Neural crest cell (in vitro differentiated cells): Measurements from ENCODE around the gene DTX3. TPM values are rescaled to one million over a fixed set of nuclear protein-coding genes. Genes with fewer than 3 reads are reported as not detected.
A peak's percentile ranks its signal among the peaks of the same experiment; 100 is the strongest.
"Not testable (repeated sequence)": the region's sequence is repeated elsewhere in the genome, so short reads cannot be mapped to it uniquely, and the experiment has no call there.

ENCODE experiments used
- DNase-seq: peaks from one replicate; pipeline ENCODE4 v3.0.0; 2021; ENCODE audit warnings: low read depth, mixed read lengths, low spot score
- H3K27ac Mint-ChIP-seq: one replicate; pipeline ENCODE4 v1.8.0; 2021; ENCODE audit warnings: mild to moderate bottlenecking, mixed read lengths; ENCODE audit not compliant: unreplicated experiment
- H3K27me3 Mint-ChIP-seq: 2 replicates; pipeline ENCODE4 v1.8.0; 2021; ENCODE audit warnings: low read depth, mild to moderate bottlenecking, mixed read lengths
- H3K36me3 Mint-ChIP-seq: 2 replicates; pipeline ENCODE4 v1.8.0; 2021; ENCODE audit warnings: low read depth, mild to moderate bottlenecking, mixed read lengths
- H3K4me1 Mint-ChIP-seq: 2 replicates; pipeline ENCODE4 v1.8.0; 2021; ENCODE audit warnings: mixed read lengths
- H3K4me3 Mint-ChIP-seq: one replicate; pipeline ENCODE4 v1.8.0; 2021; ENCODE audit warnings: mild to moderate bottlenecking, mixed read lengths
- H3K9me3 Mint-ChIP-seq: 2 replicates; pipeline ENCODE4 v1.8.0; 2021; ENCODE audit warnings: mixed read lengths
- CTCF ChIP-seq: fragments of 200-600 bp; sonication (generic); conservative IDR thresholded peaks from 2 replicates; pipeline ENCODE4 v1.5.0; 2021; ENCODE audit warnings: antibody characterized with exemption, mild to moderate bottlenecking
- total RNA-seq: library from RNA; stranded (reverse); gene quantifications from 2 replicates; pipeline ENCODE4 v1.2.1, GENCODE V29; 2021

The DTX3 gene
- total RNA-seq, 1 donor from 2014 or later = 74.7 TPM

GRCh38 chr12:57584690-57585089 is 19.9 kb upstream of the DTX3 start:
- TF ChIP-seq CTCF = no peak
- no peak overlapping the region for H3K4me3 Mint-ChIP-seq
- no peaks in the 10 kb centered on the region for H3K36me3 Mint-ChIP-seq
- H3K9me3 Mint-ChIP-seq = no peaks in the 10 kb centered on the region
- H3K27me3 Mint-ChIP-seq = peaks cover 10% of the 10 kb centered on the region
- H3K27ac Mint-ChIP-seq = no peak overlapping the region
- DNase-seq = no peak
- H3K4me1 Mint-ChIP-seq = no peaks in the 10 kb centered on the region

GRCh38 chr12:57585156-57585555 is 19.5 kb upstream of the DTX3 start:
- DNase-seq = no peak
- Mint-ChIP-seq H3K27me3 (peaks cover 10% of the 10 kb centered on the region), H3K27ac (no peak overlapping the region), H3K9me3 (no peaks in the 10 kb centered on the region), H3K36me3 (no peaks in the 10 kb centered on the region), H3K4me3 (no peak overlapping the region), H3K4me1 (no peaks in the 10 kb centered on the region)
- no peak for TF ChIP-seq CTCF

GRCh38 chr12:57586128-57586527 is 18.5 kb upstream of the DTX3 start:
- Mint-ChIP-seq H3K9me3 (no peaks in the 10 kb centered on the region), H3K36me3 (no peaks in the 10 kb centered on the region), H3K27ac (no peak overlapping the region), H3K4me3 (peak overlapping the region; percentile 9), H3K27me3 (peaks cover 14% of the 10 kb centered on the region), H3K4me1 (peaks cover 6% of the 10 kb centered on the region)
- no peak for TF ChIP-seq CTCF
- no peak for DNase-seq

- no peak overlapping the region for H3K27ac Mint-ChIP-seq
- TF ChIP-seq CTCF = no peak
- H3K27me3 Mint-ChIP-seq = peaks cover 20% of the 10 kb centered on the region
- H3K4me3 Mint-ChIP-seq = no peak overlapping the region
- H3K9me3 Mint-ChIP-seq = no peaks in the 10 kb centered on the region
- peaks cover 12% of the 10 kb centered on the region for H3K4me1 Mint-ChIP-seq
- DNase-seq = no peak
- no peaks in the 10 kb centered on the region for H3K36me3 Mint-ChIP-seq
Measured at GRCh38 chr12:57586832-57587429, 17.7 kb upstream of the DTX3 start.

- not testable (repeated sequence) for H3K9me3 Mint-ChIP-seq, H3K27ac Mint-ChIP-seq, DNase-seq, H3K4me3 Mint-ChIP-seq, H3K36me3 Mint-ChIP-seq
- peaks cover 18% of the 10 kb centered on the region for H3K4me1 Mint-ChIP-seq
- peaks cover 23% of the 10 kb centered on the region for H3K27me3 Mint-ChIP-seq
Measured at GRCh38 chr12:57588951-57589610, 15.5 kb upstream of the DTX3 start.

- Mint-ChIP-seq H3K27me3 (peaks cover 16% of the 10 kb centered on the region), H3K36me3 (no peaks in the 10 kb centered on the region)
- DNase-seq = no peak
Measured at GRCh38 chr12:57590479-57590863, 14.2 kb upstream of the DTX3 start.

More at GRCh38 chr12:57590479-57590863, 14.2 kb upstream of the DTX3 start:
- peak overlapping the region; percentile 93 for H3K4me3 Mint-ChIP-seq
- H3K9me3 Mint-ChIP-seq = no peaks in the 10 kb centered on the region
- no peak for TF ChIP-seq CTCF
- H3K4me1 Mint-ChIP-seq = peaks cover 18% of the 10 kb centered on the region
- H3K27ac Mint-ChIP-seq = no peak overlapping the region
